ENCODE data around the gene SLC16A5. TPM values are rescaled to one million over a fixed set of nuclear protein-coding genes. Genes with fewer than 3 reads are reported as not detected.
"Not testable (repeated sequence)": the region's sequence is repeated elsewhere in the genome, so short reads cannot be mapped to it uniquely, and the experiment has no call there.

The SLC16A5 gene
- total RNA-seq, 1 experiment from 2014 or later = 1.2 TPM

- Histone ChIP-seq H3F3A (ENCODE audit: low read length, unreplicated experiment) (peaks cover 32% of the 10 kb centered on the region), H3K9me2 (replicated peaks; ENCODE audit: low read length) (no peaks in the 10 kb centered on the region), H3K9me3 (ENCODE audit: low read length) (no peaks in the 10 kb centered on the region), H3K4me1 (ENCODE audit: insufficient read depth, low read length) (peaks cover 29% of the 10 kb centered on the region), H3K9ac (ENCODE audit: low read length) (no peak overlapping the region), H3K27ac (ENCODE audit: low read length) (0 out of 2 replicates have a peak overlapping the region, but pooled peaks have one; percentile 37), H2AFZ (ENCODE audit: low read length) (no peak overlapping the region), H3K4me2 (ENCODE audit: low read length) (no peak overlapping the region), H3K36me3 (ENCODE audit: low read depth, low read length) (peaks cover 29% of the 10 kb centered on the region), H4K20me1 (ENCODE audit: low read length) (no peaks in the 10 kb centered on the region), H3K79me2 (ENCODE audit: low read length) (peaks cover 38% of the 10 kb centered on the region), H3K27me3 (ENCODE audit: low read length) (no peaks in the 10 kb centered on the region), H3K4me3 (ENCODE audit: low read length) (no peak overlapping the region)
- TF ChIP-seq, protein P1, sequence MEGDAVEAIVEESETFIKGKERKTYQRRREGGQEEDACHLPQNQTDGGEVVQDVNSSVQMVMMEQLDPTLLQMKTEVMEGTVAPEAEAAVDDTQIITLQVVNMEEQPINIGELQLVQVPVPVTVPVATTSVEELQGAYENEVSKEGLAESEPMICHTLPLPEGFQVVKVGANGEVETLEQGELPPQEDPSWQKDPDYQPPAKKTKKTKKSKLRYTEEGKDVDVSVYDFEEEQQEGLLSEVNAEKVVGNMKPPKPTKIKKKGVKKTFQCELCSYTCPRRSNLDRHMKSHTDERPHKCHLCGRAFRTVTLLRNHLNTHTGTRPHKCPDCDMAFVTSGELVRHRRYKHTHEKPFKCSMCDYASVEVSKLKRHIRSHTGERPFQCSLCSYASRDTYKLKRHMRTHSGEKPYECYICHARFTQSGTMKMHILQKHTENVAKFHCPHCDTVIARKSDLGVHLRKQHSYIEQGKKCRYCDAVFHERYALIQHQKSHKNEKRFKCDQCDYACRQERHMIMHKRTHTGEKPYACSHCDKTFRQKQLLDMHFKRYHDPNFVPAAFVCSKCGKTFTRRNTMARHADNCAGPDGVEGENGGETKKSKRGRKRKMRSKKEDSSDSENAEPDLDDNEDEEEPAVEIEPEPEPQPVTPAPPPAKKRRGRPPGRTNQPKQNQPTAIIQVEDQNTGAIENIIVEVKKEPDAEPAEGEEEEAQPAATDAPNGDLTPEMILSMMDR (conservative IDR thresholded peaks at IDR 0.05; ENCODE audit: low read depth, low read length) = no peak
- TF ChIP-seq EZH2 (IDR thresholded peaks at IDR 0.05; ENCODE audit: low read length, unreplicated experiment) (no peak), EZH2phosphoT487 (IDR thresholded peaks at IDR 0.05; ENCODE audit: borderline replicate concordance, low read length) (no peak)
- intact Hi-C loops (cut with micrococcal nuclease) = loop anchor here (5.0 kb wide), 1 partner anchor 69 kb away; no protein-coding TSS in a partner anchor
- POLR2A ChIA-PET (ENCODE audit: unreplicated experiment) = interaction anchor here (0.7 kb wide), 1 partner anchor 18 kb away, joined by 3 read pairs; no protein-coding TSS in a partner anchor
- ATAC-seq = peak; percentile 3; the same call in 1 of the 2 replicates
- CTCF ChIA-PET = interaction anchor here (0.7 kb wide), 1 partner anchor 56 kb away, joined by 12 read pairs; no protein-coding TSS in a partner anchor
- TSS peak; percentile 50 for BruUV-seq (replicated peaks)
- DNase-seq = peak; percentile 45
Measured at GRCh38 chr17:75133001-75133400, 45.2 kb downstream of the SLC16A5 start.

GRCh38 chr17:75133607-75134347 is 46.0 kb downstream of the SLC16A5 start:
- H3K4me2 ChIP-seq (ENCODE audit: low read length); BruUV-seq (replicated peaks); H3K4me3 ChIP-seq (ENCODE audit: low read length); CTCF ChIA-PET; H3K27ac ChIP-seq (ENCODE audit: low read length); H2AFZ ChIP-seq (ENCODE audit: low read length); ATAC-seq; H3K9me3 ChIP-seq (ENCODE audit: low read length); H3K27me3 ChIP-seq (ENCODE audit: low read length); H4K20me1 ChIP-seq (ENCODE audit: low read length); H3K9ac ChIP-seq (ENCODE audit: low read length); H3K9me2 ChIP-seq (replicated peaks; ENCODE audit: low read length): not testable (repeated sequence)
- Histone ChIP-seq H3F3A (ENCODE audit: low read length, unreplicated experiment) (peaks cover 39% of the 10 kb centered on the region), H3K36me3 (ENCODE audit: low read depth, low read length) (peaks cover 36% of the 10 kb centered on the region), H3K79me2 (ENCODE audit: low read length) (peaks cover 43% of the 10 kb centered on the region), H3K4me1 (ENCODE audit: insufficient read depth, low read length) (peaks cover 29% of the 10 kb centered on the region)
- intact Hi-C loops (cut with micrococcal nuclease) = loop anchor here (5.0 kb wide), 1 partner anchor 69 kb away; no protein-coding TSS in a partner anchor
- peak; percentile 59 for DNase-seq
- POLR2A ChIA-PET (ENCODE audit: unreplicated experiment) = interaction anchor here (0.6 kb wide), 1 partner anchor 8 kb away, joined by 5 read pairs; no protein-coding TSS in a partner anchor

DNA sequence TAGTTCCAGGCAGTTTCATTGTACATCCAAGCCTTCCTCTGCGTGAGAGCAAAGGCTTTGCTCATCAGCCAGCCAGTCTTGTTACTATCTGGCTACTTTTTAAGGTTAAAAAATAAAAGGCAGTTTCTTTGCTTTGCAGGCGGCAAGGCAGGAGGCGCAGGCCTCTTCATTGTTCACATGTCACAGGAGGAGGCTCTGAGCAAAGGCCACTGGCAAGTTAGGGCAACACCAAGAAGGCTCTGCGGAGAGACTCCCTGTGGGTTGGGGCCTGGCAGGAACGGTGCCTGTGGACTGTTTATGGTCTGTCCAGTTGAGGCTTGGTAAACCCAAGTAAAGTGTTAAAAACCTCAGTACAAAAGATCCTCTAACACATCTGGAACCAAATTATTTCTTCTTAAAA is 47.7 kb downstream of the SLC16A5 start:
- H3K36me3 ChIP-seq (ENCODE audit: low read depth, low read length) = peaks cover 39% of the 10 kb centered on the region
- TF ChIP-seq, protein P1 (conservative IDR thresholded peaks at IDR 0.05; ENCODE audit: low read depth, low read length) = no peak
- TF ChIP-seq EZH2 (IDR thresholded peaks at IDR 0.05; ENCODE audit: low read length, unreplicated experiment) (no peak), EZH2phosphoT487 (IDR thresholded peaks at IDR 0.05; ENCODE audit: borderline replicate concordance, low read length) (no peak)
- no peak overlapping the region for H2AFZ ChIP-seq (ENCODE audit: low read length)
- ChIA-PET POLR2A (ENCODE audit: unreplicated experiment) (no interaction called here), CTCF (no interaction called here)
- peaks cover 47% of the 10 kb centered on the region for H3F3A ChIP-seq (ENCODE audit: low read length, unreplicated experiment)
- no peaks in the 10 kb centered on the region for H4K20me1 ChIP-seq (ENCODE audit: low read length)
- H3K9ac ChIP-seq (ENCODE audit: low read length) = no peak overlapping the region
- ATAC-seq = no peak
- BruUV-seq (replicated peaks) = no TSS peak
- no peaks in the 10 kb centered on the region for H3K9me2 ChIP-seq (replicated peaks; ENCODE audit: low read length)
- no peak for DNase-seq
- H3K9me3 ChIP-seq (ENCODE audit: low read length) = no peaks in the 10 kb centered on the region
- no peak overlapping the region for H3K4me2 ChIP-seq (ENCODE audit: low read length)
- no peaks in the 10 kb centered on the region for H3K27me3 ChIP-seq (ENCODE audit: low read length)
- H3K27ac ChIP-seq (ENCODE audit: low read length) = no peak overlapping the region
- no peak overlapping the region for H3K4me3 ChIP-seq (ENCODE audit: low read length)
- peaks cover 24% of the 10 kb centered on the region for H3K4me1 ChIP-seq (ENCODE audit: insufficient read depth, low read length)
- intact Hi-C loops (cut with micrococcal nuclease) = no loop called here
- H3K79me2 ChIP-seq (ENCODE audit: low read length) = peaks cover 43% of the 10 kb centered on the region
